Stomach smooth muscle (tissue), 2 donors: ENCODE data around the gene CHRNA9.

ENCODE experiments used
- H3K27ac ChIP-seq: one replicate; pipeline ENCODE4 v1.7.0; 2013; ENCODE audit warnings: mild to moderate bottlenecking, low read length, inconsistent platforms
- H3K27me3 ChIP-seq, 2 donors: one replicate each; pipeline ENCODE4 v1.7.0; 2013; ENCODE audit warnings: low read length in 2 of 2; ENCODE audit not compliant: insufficient read depth in 2 of 2, control insufficient read depth in 1 of 2
- H3K36me3 ChIP-seq, 2 donors: one replicate each; pipeline ENCODE4 v1.7.0; 2013; ENCODE audit warnings: low read length in 2 of 2; ENCODE audit not compliant: control insufficient read depth in 2 of 2, insufficient read depth in 2 of 2
- H3K4me1 ChIP-seq: one replicate; pipeline ENCODE4 v1.7.0; 2013; ENCODE audit warnings: low read length; ENCODE audit not compliant: control insufficient read depth, insufficient read depth
- H3K4me3 ChIP-seq, 2 donors: one replicate each; pipeline ENCODE4 v1.7.0; 2013; ENCODE audit warnings: low read length in 2 of 2
- H3K9ac ChIP-seq, 2 donors: one replicate each; pipeline ENCODE4 v1.7.0; 2013; ENCODE audit warnings: low read length in 2 of 2, mild to moderate bottlenecking in 1 of 2
- H3K9me3 ChIP-seq, 2 donors: one replicate each; pipeline ENCODE4 v1.7.0; 2013; ENCODE audit warnings: low read length in 2 of 2; ENCODE audit not compliant: control insufficient read depth in 2 of 2
- donor health status: healthy.
- donor health status: Pancreatic carcinoma.

The CHRNA9 gene

GRCh38 chr4:40347472-40347871, 12.3 kb downstream of the CHRNA9 start:
- Histone ChIP-seq H3K9ac (no peak overlapping the region), H3K4me3 (no peak overlapping the region), H3K4me1 (no peaks in the 10 kb centered on the region), H3K27ac (no peak overlapping the region), H3K27me3 (peaks cover 0 to 2% of the 10 kb centered on the region in 2 donors), H3K9me3 (peaks cover 0 to 3% of the 10 kb centered on the region in 2 donors), H3K36me3 (no peaks in the 10 kb centered on the region)

GRCh38 chr4:40348000-40348399, 12.9 kb downstream of the CHRNA9 start:
- peaks cover 0 to 3% of the 10 kb centered on the region in 2 donors for H3K9me3 ChIP-seq
- H3K4me3 ChIP-seq: no peak overlapping the region
- no peak overlapping the region for H3K27ac ChIP-seq
- H3K36me3 ChIP-seq: no peaks in the 10 kb centered on the region
- peaks cover 0 to 2% of the 10 kb centered on the region in 2 donors for H3K27me3 ChIP-seq
- no peak overlapping the region for H3K9ac ChIP-seq
- no peaks in the 10 kb centered on the region for H3K4me1 ChIP-seq

GRCh38 chr4:40349561-40350198, 14.5 kb downstream of the CHRNA9 start:
- Histone ChIP-seq H3K36me3 (no peaks in the 10 kb centered on the region), H3K4me1 (no peaks in the 10 kb centered on the region), H3K9me3 (peaks cover 0 to 3% of the 10 kb centered on the region in 2 donors), H3K4me3 (no peak overlapping the region), H3K27me3 (peaks cover 0 to 2% of the 10 kb centered on the region in 2 donors), H3K9ac (no peak overlapping the region), H3K27ac (no peak overlapping the region)

GRCh38 chr4:40350627-40351227, 15.6 kb downstream of the CHRNA9 start:
- Histone ChIP-seq H3K36me3 (no peaks in the 10 kb centered on the region), H3K4me3 (no peak overlapping the region), H3K9me3 (peaks cover 0 to 3% of the 10 kb centered on the region in 2 donors), H3K9ac (no peak overlapping the region), H3K4me1 (no peaks in the 10 kb centered on the region), H3K27me3 (peaks cover 0 to 2% of the 10 kb centered on the region in 2 donors), H3K27ac (no peak overlapping the region)

GRCh38 chr4:40354158-40354557, 19.0 kb downstream of the CHRNA9 start:
- no peak overlapping the region for H3K27ac ChIP-seq
- H3K9ac ChIP-seq: no peak overlapping the region
- H3K4me3 ChIP-seq: no peak overlapping the region
- no peaks in the 10 kb centered on the region for H3K9me3 ChIP-seq
- no peaks in the 10 kb centered on the region for H3K27me3 ChIP-seq
- no peaks in the 10 kb centered on the region for H3K36me3 ChIP-seq
- no peaks in the 10 kb centered on the region for H3K4me1 ChIP-seq

- H3K9me3 ChIP-seq: no peaks in the 10 kb centered on the region
- H3K4me1 ChIP-seq: no peaks in the 10 kb centered on the region
- H3K36me3 ChIP-seq: no peaks in the 10 kb centered on the region
- H3K27me3 ChIP-seq: no peaks in the 10 kb centered on the region
- no peak overlapping the region for H3K27ac ChIP-seq
- no peak overlapping the region for H3K9ac ChIP-seq
- no peak overlapping the region for H3K4me3 ChIP-seq
Observed at GRCh38 chr4:40355131-40355530, 20.0 kb downstream of the CHRNA9 start.

GRCh38 chr4:40357738-40358137, 22.6 kb downstream of the CHRNA9 start:
- no peaks in the 10 kb centered on the region for H3K36me3 ChIP-seq
- no peak overlapping the region for H3K27ac ChIP-seq
- no peak overlapping the region for H3K9ac ChIP-seq
- H3K9me3 ChIP-seq: peaks cover 0 to 5% of the 10 kb centered on the region in 2 donors
- H3K4me1 ChIP-seq: no peaks in the 10 kb centered on the region
- H3K27me3 ChIP-seq: no peaks in the 10 kb centered on the region
- no peak overlapping the region for H3K4me3 ChIP-seq

GRCh38 chr4:40361338-40361737, 26.2 kb downstream of the CHRNA9 start:
- Histone ChIP-seq H3K27ac (no peak overlapping the region), H3K27me3 (no peaks in the 10 kb centered on the region), H3K9me3 (peaks cover 0 to 5% of the 10 kb centered on the region in 2 donors), H3K36me3 (no peaks in the 10 kb centered on the region), H3K9ac (no peak overlapping the region), H3K4me3 (no peak overlapping the region), H3K4me1 (no peaks in the 10 kb centered on the region)

- Histone ChIP-seq H3K4me1 (no peaks in the 10 kb centered on the region), H3K4me3 (no peak overlapping the region), H3K9me3 (peaks cover 0 to 5% of the 10 kb centered on the region in 2 donors), H3K9ac (no peak overlapping the region), H3K27me3 (no peaks in the 10 kb centered on the region), H3K27ac (no peak overlapping the region), H3K36me3 (no peaks in the 10 kb centered on the region)
Observed at GRCh38 chr4:40363382-40363920, 28.3 kb downstream of the CHRNA9 start.

GRCh38 chr4:40363945-40364344, 28.8 kb downstream of the CHRNA9 start:
- Histone ChIP-seq H3K4me1 (no peaks in the 10 kb centered on the region), H3K27ac (no peak overlapping the region), H3K9ac (no peak overlapping the region)

GRCh38 chr4:40365766-40366165, 30.6 kb downstream of the CHRNA9 start:
- Histone ChIP-seq H3K36me3 (no peaks in the 10 kb centered on the region), H3K9ac (no peak overlapping the region), H3K4me1 (no peaks in the 10 kb centered on the region), H3K27me3 (no peaks in the 10 kb centered on the region), H3K9me3 (peaks cover 0 to 5% of the 10 kb centered on the region in 2 donors), H3K27ac (no peak overlapping the region), H3K4me3 (no peak overlapping the region)

More at GRCh38 chr4:40363945-40364344, 28.8 kb downstream of the CHRNA9 start:
- Histone ChIP-seq H3K36me3 (no peaks in the 10 kb centered on the region), H3K27me3 (no peaks in the 10 kb centered on the region), H3K9me3 (peaks cover 0 to 5% of the 10 kb centered on the region in 2 donors), H3K4me3 (no peak overlapping the region)
